CD4-positive, alpha-beta T cell treated with Interleukin-6 at 100 ng/mL for 8 hours (primary cell): ENCODE results near the gene PREX1.

Experiments
- DNase-seq: peaks from one replicate; pipeline ENCODE4 v3.0.0-alpha.2; 2020; ENCODE audit warnings: mixed read lengths, low spot score

Gene PREX1

GRCh38 chr20:48794816-48795457 is 32.9 kb downstream of the PREX1 start:
- DNase-seq, result no peak

DNA sequence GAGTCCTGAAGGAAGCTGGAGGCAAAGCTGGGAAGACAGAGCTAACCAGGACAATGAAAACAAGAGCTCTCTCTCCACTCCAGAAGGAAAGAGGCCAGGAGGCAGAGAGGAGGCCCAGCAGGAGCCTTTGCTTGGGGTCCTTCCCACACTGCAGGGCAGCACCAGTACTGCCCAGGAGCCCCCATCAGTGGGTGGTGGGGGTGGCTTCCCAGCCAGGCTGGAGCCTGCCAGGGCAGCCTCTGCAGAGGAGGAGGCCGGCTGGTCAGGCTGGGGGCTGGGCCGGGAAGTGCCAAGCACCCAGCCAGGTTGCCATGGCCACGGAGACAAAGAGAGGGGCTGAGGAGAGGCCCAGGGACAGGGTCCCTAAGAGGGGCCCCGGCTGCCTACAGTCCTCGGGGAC is 33.4 kb downstream of the PREX1 start:
- no peak for DNase-seq

GRCh38 chr20:48793776-48794175 is 34.0 kb downstream of the PREX1 start:
- DNase-seq, result no peak

GRCh38 chr20:48791666-48792071 is 36.1 kb downstream of the PREX1 start:
- DNase-seq, result no peak

DNA sequence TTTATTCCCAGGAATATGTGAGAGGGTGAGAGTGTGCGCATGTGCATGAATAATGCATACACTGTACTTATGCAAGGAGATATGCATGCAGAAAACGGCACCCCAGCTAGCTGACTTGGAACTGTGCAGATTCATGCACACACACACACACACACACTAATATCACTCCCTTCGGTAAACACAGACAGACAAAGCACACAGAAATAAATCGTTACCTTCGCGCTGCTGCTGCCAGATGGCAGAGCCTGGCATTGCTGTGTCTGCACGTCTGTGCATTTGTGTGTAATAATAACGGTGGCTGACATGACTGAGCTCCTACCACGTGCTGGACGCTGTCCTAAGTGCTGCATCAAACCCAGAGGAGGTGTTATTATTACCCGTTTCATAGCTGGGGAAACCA is 36.8 kb downstream of the PREX1 start:
- DNase-seq, result no peak

DNA sequence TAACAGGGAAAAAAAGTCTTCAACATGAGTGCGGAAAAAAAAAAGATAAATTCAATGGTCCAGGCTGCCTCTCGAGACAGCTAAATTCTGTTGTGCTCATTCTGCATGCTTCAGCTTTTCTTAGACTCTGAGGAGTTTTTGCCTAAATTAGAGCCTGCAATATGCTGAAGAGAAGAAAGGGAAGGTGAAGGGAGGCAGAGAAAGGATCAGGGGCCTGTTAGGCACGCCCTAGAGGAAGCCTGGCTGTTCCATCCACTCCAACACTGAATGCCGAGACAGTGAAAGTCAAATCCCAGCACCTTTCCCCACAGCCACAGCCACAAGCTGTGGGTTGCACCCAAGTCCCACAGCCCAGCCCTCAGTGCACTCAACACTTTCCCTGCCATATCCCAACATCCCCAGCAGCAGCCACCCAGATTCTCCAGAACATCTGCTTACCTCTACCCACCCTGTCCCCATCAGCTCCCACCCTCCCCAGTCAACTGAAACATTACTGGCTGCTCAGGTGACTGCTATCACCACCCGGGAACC is 37.3 kb downstream of the PREX1 start:
- no peak for DNase-seq

DNA sequence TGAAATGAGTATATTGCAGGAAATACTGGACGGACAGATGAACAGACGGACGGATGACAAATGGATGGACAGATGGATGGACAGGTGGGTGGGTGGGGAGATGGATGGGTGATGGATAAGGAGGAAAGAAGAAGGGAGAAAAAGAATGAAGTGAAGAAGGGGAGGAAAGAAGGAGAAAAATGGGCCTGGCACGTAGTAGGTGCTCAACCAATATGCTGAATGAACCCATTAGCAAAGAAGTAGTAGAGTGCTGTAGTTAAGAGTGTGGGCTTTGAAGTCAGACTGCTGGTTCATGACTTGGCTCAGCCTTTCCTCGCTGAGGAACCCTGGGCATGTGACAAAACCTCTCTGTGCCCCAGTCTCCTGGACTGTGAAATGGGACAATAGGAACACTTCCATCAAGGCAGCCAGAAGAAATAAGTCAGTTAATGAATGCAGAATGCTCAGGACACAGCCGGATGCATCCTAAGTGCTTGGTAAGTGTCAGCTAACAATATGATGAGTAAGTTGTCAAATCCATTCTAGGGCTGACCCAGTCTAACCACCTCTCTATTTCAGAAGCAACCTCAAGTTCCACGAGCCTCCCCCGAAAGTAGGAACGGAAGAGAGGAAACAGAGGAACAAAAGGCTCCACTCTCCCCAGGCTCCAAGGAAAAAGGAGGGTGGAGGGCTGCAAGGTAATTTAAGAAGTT is 37.9 kb downstream of the PREX1 start:
- DNase-seq, result no peak

DNA sequence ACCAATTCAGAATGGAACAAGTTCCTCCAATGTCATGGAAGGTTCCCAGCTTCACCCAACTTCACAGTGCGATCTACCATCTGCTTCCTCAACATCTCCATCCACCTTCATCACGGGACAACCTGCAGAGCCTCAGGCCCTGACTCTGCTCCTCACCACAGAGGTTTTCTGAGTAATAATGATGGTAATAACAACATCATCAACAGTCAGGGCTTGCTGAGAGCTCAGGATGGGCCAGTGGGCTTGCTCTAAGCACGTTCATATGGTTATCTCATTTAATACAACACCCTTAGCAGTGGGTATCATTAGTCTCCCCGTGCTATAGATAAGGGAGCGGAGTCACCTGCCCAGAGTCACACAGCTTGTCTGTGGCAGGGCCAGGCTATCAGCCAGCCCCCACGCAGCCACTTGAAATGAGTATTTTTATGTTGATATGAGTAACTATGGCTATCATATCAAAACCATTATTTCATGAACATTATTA is 38.6 kb downstream of the PREX1 start:
- DNase-seq, result no peak

DNA sequence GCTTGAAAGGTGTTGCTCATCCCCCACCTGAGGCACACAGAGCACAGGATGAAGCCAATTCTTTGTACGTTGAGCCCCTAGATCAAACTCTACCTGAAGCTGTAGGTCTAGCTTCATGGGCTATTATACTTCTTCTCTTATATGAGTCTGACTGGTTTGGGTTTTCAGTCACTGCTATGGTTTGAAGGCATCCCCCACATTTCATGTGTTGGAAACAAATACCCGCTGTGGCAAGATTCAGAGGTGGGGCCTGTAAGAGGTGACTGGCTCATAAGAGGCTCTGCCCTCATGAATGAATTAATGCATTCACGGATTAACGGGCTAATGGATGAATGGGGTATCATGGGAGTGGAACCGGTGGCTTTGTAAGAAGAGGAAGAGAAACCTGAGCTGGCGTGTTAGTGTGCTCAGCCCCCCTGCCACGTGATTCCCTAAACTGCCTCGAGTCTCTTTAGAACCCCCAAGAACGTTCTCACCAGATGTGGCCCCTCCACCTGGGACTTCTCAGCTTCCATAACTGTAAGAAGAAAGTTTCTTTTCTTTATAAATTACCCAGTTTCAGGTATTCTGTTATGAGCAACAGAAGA is 39.2 kb downstream of the PREX1 start:
- no peak for DNase-seq

DNA sequence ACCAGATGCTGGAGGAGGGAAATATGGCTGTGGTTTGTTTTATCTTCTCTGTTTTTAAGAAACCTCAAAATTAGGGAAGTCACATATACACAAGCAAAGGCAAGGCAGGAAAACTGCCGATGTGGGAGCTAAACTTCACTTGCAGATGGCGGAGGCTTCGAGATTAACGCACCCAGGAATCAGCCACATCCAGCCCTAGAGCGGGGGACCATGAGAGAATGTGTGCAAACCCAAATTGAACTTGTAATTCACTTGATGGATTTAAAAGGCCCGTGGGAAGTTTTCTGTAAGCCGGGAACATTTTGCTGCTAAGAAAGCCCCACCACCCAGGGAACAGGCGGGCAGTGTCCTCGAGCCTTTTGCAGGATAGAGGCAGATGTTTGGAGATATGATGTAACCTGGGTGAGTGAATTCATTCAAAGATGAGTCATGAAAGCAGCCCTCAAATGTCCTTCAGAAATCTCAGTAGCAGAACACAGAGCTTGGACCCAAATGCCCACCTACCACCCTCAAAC is 39.9 kb downstream of the PREX1 start:
- DNase-seq, result no peak

GRCh38 chr20:48786951-48787705 is 40.7 kb downstream of the PREX1 start:
- no peak for DNase-seq

- DNase-seq, result no peak
Observed at GRCh38 chr20:48785801-48786200, 42.0 kb downstream of the PREX1 start.

DNA sequence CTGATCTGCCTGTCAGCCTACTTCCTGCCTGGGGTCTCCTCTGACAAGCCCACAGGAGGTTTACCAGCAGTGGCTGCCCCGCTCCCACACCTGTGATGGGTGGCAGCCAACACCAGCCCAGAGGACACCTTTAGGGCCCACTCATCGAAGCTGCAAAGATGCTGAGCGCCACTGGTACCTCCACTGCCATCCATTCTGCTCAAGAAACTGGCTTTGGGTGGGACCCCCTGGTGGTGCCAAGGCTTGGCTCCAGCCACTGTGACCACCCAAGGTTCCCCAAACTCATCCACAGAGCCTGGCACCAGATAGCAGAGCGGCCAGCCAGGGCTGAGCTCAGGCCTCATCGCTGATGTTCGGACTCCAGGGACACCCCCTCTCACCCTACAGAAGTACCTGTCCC is 42.5 kb downstream of the PREX1 start:
- DNase-seq, result no peak

DNA sequence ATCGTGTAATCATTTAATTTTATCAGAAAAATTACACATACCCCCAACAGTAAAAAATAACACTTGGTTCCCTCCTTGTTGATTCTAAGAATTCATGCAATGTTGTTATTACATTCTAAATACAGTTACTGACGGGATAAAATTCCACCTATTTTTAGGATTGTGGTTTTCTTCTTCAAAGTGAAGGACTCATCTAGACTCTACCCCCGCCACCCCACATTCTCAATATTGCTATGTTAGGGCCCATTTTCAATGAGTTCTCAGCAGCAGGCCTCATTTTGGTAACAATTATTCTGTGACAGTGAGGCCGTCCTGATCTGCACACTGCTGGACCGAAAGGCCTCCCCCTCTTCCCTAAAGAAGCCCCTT is 43.5 kb downstream of the PREX1 start:
- DNase-seq, result no peak

DNA sequence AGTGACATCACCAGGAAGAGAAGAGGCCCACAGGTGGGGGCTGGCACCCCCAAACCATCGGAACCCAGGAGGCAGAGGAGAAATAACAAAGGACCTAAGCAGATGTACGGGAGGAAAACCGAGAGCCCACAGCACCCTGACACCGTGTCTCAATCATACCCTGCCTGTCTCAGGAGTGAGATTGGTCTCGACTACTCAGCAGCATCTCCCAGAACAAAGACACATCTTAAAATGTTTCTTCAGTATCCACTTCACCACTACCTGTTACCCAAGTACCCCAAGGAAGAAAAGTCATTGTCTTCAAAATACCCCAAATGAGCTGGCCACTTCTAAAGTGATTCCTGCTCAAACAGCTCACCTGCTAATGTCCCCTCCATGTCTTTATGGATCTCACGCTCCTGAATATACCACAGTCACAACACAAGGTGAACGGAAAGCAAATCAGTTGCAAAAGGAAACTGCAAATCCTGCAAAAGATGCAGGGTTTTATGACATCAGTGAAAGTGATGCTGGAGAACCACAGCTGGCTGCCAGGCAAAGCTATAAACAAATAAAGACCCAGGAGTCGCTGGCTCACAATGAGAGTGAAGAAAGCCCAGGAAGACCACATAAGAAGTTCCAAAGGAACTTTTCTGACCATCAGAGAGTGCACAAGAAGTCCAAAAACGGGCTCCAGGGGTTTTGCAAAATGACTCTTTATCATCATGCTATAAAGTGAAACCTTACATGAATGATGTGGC is 44.1 kb downstream of the PREX1 start:
- DNase-seq, result peak; percentile 23

GRCh38 chr20:48782901-48783308 is 44.9 kb downstream of the PREX1 start:
- no peak for DNase-seq

DNA sequence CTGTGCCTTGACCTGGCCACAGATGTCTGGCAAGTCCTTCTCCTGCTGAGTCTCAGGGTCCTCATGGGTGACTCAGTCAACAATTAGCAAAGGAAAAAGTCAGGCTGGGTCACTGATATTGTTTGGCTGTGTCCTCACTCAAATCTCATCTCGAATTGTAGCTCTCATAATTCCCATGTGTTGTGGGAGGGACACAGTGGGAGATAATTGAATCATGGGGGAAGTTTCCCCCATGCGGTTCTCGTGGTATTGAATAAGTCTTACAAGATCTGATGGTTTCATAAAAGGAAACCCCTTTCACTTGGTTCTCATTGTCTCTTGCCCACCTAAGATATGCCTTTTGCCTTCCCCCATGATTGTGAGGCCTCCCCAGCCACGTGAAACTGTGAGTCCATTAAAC is 45.7 kb downstream of the PREX1 start:
- DNase-seq, result no peak

DNA sequence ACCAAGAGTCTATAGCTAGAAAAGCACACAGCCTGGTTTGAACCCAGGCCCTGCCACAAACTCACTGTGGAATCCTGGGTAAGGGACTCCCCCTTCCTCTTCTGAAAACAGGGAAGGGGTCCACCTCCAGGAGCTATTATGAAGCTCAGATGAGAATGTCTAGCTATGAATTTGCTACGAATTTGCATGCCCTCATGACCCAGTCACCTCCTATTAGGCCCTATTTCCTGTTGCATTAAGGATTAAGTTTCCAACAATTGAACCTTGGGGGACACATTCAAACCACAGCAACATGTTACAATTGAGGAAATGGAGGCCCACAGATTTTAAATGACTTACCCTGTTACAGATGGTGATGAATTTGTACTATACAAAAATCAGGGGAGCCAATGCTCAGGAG is 46.2 kb downstream of the PREX1 start:
- no peak for DNase-seq

- no peak for DNase-seq
Observed at GRCh38 chr20:48779435-48779834, 48.4 kb downstream of the PREX1 start.

- no peak for DNase-seq
Observed at GRCh38 chr20:48777821-48778220, 50.0 kb downstream of the PREX1 start.

DNA sequence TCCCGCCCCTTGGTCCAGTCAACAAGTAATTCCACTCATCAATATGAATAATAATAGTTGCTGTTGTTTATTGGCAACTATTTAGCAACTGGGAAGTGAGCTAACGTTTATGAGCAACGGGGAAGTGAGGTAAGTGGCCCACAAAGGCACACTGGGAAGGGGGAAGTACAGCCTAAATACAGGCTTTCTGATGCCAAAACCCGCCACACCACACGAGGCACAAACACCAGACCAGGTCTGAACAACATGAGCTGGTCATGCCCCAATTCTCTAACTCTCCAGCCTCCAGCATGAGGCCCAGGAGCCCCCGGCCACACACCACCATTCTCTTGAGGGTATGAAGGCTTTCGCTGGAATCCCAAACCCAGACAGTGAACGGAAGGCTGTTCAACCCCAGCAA is 50.8 kb downstream of the PREX1 start:
- DNase-seq, result no peak

GRCh38 chr20:48776306-48776705 is 51.5 kb downstream of the PREX1 start:
- DNase-seq, result no peak
